Endodermal cell (in vitro differentiated cells): ENCODE results near the gene EWSR1. TPM values are rescaled to one million over a fixed set of nuclear protein-coding genes. Genes with fewer than 3 reads are reported as not detected.

Experiments used
- DNase-seq: peaks from one replicate; pipeline ENCODE4 v3.0.0-alpha.2; 2017
- H3K27ac ChIP-seq: 2 replicates; pipeline ENCODE4 v1.5.1; 2013; ENCODE audit warnings: mild to moderate bottlenecking, low read depth, low read length, moderate library complexity
- H3K27me3 ChIP-seq: 2 replicates; pipeline ENCODE4 v1.6.1; 2013; ENCODE audit warnings: mild to moderate bottlenecking, low read length, moderate library complexity; ENCODE audit not compliant: insufficient read depth, control insufficient read depth, poor library complexity, severe bottlenecking
- H3K36me3 ChIP-seq: 2 replicates; pipeline ENCODE4 v1.7.0; 2013; ENCODE audit warnings: mild to moderate bottlenecking, low read length, moderate library complexity; ENCODE audit not compliant: control insufficient read depth, insufficient read depth
- H3K4me1 ChIP-seq: one replicate; pipeline ENCODE4 v1.7.0; 2013; ENCODE audit warnings: low read length; ENCODE audit not compliant: control insufficient read depth, insufficient read depth
- H3K4me3 ChIP-seq: 2 replicates; pipeline ENCODE4 v1.5.1; 2013; ENCODE audit warnings: mild to moderate bottlenecking, low read length, moderate library complexity
- H3K9ac ChIP-seq: 2 replicates; pipeline ENCODE4 v1.6.1; 2013; ENCODE audit warnings: mild to moderate bottlenecking, low read length, moderate library complexity; ENCODE audit not compliant: poor library complexity, severe bottlenecking; ENCODE audit errors: extremely low read depth
- H3K9me3 ChIP-seq: 2 replicates; pipeline ENCODE4 v1.6.1; 2013; ENCODE audit warnings: mild to moderate bottlenecking, low read length, moderate library complexity; ENCODE audit not compliant: control insufficient read depth
- H3K27ac Mint-ChIP-seq: 2 replicates; pipeline ENCODE4 v1.8.0; 2020; ENCODE audit warnings: mixed read lengths
- H3K27me3 Mint-ChIP-seq: 2 replicates; pipeline ENCODE4 v1.8.0; 2021; ENCODE audit warnings: mild to moderate bottlenecking, mixed read lengths; ENCODE audit not compliant: insufficient read depth
- H3K36me3 Mint-ChIP-seq: 2 replicates; pipeline ENCODE4 v1.8.0; 2020; ENCODE audit warnings: low read depth, mixed read lengths
- H3K4me1 Mint-ChIP-seq: 2 replicates; pipeline ENCODE4 v1.8.0; 2020; ENCODE audit warnings: mixed read lengths
- H3K4me3 Mint-ChIP-seq: 2 replicates; pipeline ENCODE4 v1.8.0; 2020; ENCODE audit warnings: mild to moderate bottlenecking, moderate library complexity, mixed read lengths
- H3K9me3 Mint-ChIP-seq: 2 replicates; pipeline ENCODE4 v1.8.0; 2020; ENCODE audit warnings: mild to moderate bottlenecking, mixed read lengths
- CTCF ChIP-seq: fragments of 200-600 bp; sonication (generic); conservative IDR thresholded peaks from 2 replicates; pipeline ENCODE4 v1.5.0; 2021; ENCODE audit warnings: antibody characterized with exemption, mild to moderate bottlenecking
- WGBS, 2 experiments: methylation state at CpG; one replicate each; pipeline versions ENCODE4 v1.1.5 to v1.1.7; 2013; ENCODE audit warnings: missing lambda C conversion rate in 2 of 2, mixed read lengths in 1 of 2; ENCODE audit not compliant: insufficient coverage in 1 of 2, insufficient read length in 1 of 2; 5-methylcytosine and 5-hydroxymethylcytosine counted together
- total RNA-seq, 2 donors: library from RNA; stranded (reverse); fragmentation: NEBNext Ultra II Directional in 1 of 2; extraction: Animal tissue kit (Norgen Biotek cat#: 25700) in 1 of 2; gene quantifications; 2 replicates in 1 of 2; 3 replicates in 1 of 2; pipeline ENCODE4 v1.2.1, GENCODE V29; 2021

Gene EWSR1
- total RNA-seq, 2 donors from 2014 or later: 295 to 352 TPM

DNA sequence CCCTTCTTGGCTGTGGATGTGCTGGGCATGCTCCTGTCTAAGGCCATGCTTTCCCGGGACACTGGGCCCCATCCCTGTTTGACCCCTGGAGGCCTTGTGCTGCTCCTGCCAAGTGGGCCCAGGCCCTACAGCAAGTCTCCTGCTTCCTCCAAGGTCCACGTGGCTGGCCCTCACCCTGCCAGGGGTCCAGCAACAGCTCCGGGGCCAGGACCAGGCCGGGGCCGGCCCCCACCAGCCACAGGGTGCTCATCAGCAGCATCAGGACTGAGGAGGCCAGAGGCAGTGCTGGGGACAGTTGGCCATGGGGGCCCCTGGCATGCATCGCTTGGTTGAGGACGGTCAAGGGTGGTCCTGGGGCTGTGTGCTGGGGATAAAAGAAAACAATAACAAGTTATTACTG, 2.8 kb upstream of the EWSR1 start:
- Histone ChIP-seq H3K36me3 (peaks cover 34% of the 10 kb centered on the region), H3K4me3 (no peak overlapping the region), H3K27ac (no peak overlapping the region), H3K9ac (no peak overlapping the region), H3K9me3 (no peaks in the 10 kb centered on the region), H3K4me1 (peaks cover 12% of the 10 kb centered on the region), H3K27me3 (no peaks in the 10 kb centered on the region)
- 96 to 100% methylated on average over 2 to 6 of the region's 7 CpGs for WGBS, 2 experiments
- no peak for TF ChIP-seq CTCF
- no peak overlapping the region for H3K4me3 Mint-ChIP-seq
- no peak for DNase-seq
- H3K9me3 Mint-ChIP-seq: no peaks in the 10 kb centered on the region
- peaks cover 2% of the 10 kb centered on the region for H3K27me3 Mint-ChIP-seq
- no peak overlapping the region for H3K27ac Mint-ChIP-seq
- H3K4me1 Mint-ChIP-seq: peaks cover 16% of the 10 kb centered on the region
- peaks cover 37% of the 10 kb centered on the region for H3K36me3 Mint-ChIP-seq

GRCh38 chr22:29265929-29266328, 2.1 kb upstream of the EWSR1 start:
- 84% methylated on average over 4 of the region's 4 CpGs; no CpG with 5 or more reads in 1 of the 2 experiments for WGBS, 2 experiments
- DNase-seq: no peak
- Mint-ChIP-seq H3K4me3 (peak overlapping the region; percentile 99), H3K36me3 (peaks cover 40% of the 10 kb centered on the region), H3K4me1 (peaks cover 23% of the 10 kb centered on the region), H3K9me3 (no peaks in the 10 kb centered on the region), H3K27ac (peak overlapping the region; percentile 100), H3K27me3 (peaks cover 2% of the 10 kb centered on the region)
- H3K4me1 ChIP-seq: peaks cover 12% of the 10 kb centered on the region
- no peak for TF ChIP-seq CTCF
- peak overlapping the region; percentile 100 for H3K9ac ChIP-seq
- peaks cover 40% of the 10 kb centered on the region for H3K36me3 ChIP-seq
- H3K27me3 ChIP-seq: no peaks in the 10 kb centered on the region
- H3K9me3 ChIP-seq: no peaks in the 10 kb centered on the region
- no peak overlapping the region for H3K27ac ChIP-seq
- peak overlapping the region; percentile 99 for H3K4me3 ChIP-seq

- peak overlapping the region; percentile 100 for H3K27ac Mint-ChIP-seq
- H3K4me1 Mint-ChIP-seq: peaks cover 28% of the 10 kb centered on the region
- no peak for TF ChIP-seq CTCF
- H3K9me3 Mint-ChIP-seq: no peaks in the 10 kb centered on the region
- peak overlapping the region; percentile 100 for H3K9ac ChIP-seq
- peaks cover 2% of the 10 kb centered on the region for H3K27me3 Mint-ChIP-seq
- H3K9me3 ChIP-seq: no peaks in the 10 kb centered on the region
- H3K36me3 Mint-ChIP-seq: peaks cover 45% of the 10 kb centered on the region
- peak overlapping the region; percentile 99 for H3K4me3 Mint-ChIP-seq
- peak overlapping the region; percentile 99 for H3K4me3 ChIP-seq
- 14 to 20% methylated on average over 9 to 13 of the region's 13 CpGs for WGBS, 2 experiments
- peaks cover 49% of the 10 kb centered on the region for H3K36me3 ChIP-seq
- peak overlapping the region; percentile 100 for H3K27ac ChIP-seq
- no peaks in the 10 kb centered on the region for H3K27me3 ChIP-seq
- DNase-seq: peak; percentile 74
- peaks cover 16% of the 10 kb centered on the region for H3K4me1 ChIP-seq
Observed at GRCh38 chr22:29266564-29267461, 1.3 kb upstream of the EWSR1 start.
